GM23248 (cell line): Measurements from ENCODE around the gene YAF2.

Experiments
- EZH2 ChIP-seq: fragments of 200-600 bp; sonication (generic); IDR thresholded peaks from 2 replicates; pipeline ENCODE4 v1.6.1; 2018; ENCODE audit warnings: antibody characterized with exemption, mild to moderate bottlenecking; ENCODE audit not compliant: insufficient read depth, poor library complexity, severe bottlenecking
- EZH2phosphoT487 ChIP-seq: fragments of 200-600 bp; sonication (generic); IDR thresholded peaks from 2 replicates; pipeline ENCODE4 v1.6.1; 2018; ENCODE audit warnings: antibody characterized with exemption, moderate library complexity, mild to moderate bottlenecking, low read depth; ENCODE audit not compliant: insufficient read depth

DNA sequence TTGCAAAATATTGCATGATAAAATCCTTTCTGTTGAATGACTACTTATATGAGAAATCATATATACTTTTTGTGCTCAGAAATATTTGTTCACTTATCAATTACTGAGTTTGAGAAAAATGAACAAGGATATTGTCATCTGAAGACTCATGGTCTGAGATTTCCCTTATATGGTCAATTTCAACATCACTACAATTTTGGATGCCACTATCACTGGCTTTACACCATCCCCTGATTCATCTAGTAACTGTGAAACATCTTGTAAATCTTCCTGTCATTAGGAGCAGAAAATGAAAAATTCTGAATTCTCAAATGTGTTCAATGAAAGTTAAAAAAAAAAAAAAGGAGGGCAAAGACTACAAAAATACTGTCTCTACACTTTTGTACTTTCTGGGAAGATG, 71.5 kb downstream of the YAF2 start:
- TF ChIP-seq EZH2 (no peak), EZH2phosphoT487 (no peak)
